Neural progenitor cell (in vitro differentiated cells): ENCODE results near the gene RTKN2. TPM values are rescaled to one million over a fixed set of nuclear protein-coding genes. Genes with fewer than 3 reads are reported as not detected.

Source experiments
- DNase-seq: peaks from one replicate; pipeline ENCODE4 v3.0.0-alpha.2; 2016; ENCODE audit warnings: low spot score
- H2AFZ ChIP-seq: fragments of 200-600 bp; sonication (generic); replicated peaks from 2 replicates; pipeline ENCODE4 v1.6.1; 2016; ENCODE audit warnings: antibody characterized with exemption
- H3F3A ChIP-seq: fragments of 200-600 bp; sonication (generic); 2 replicates; pipeline ENCODE4 v1.6.1; 2016; ENCODE audit warnings: antibody characterized with exemption, low read depth
- H3K27ac ChIP-seq: fragments of 200-600 bp; sonication (generic); 2 replicates; pipeline ENCODE4 v1.5.1; 2016; ENCODE audit warnings: mild to moderate bottlenecking
- H3K27me3 ChIP-seq: fragments of 200-600 bp; sonication (generic); 2 replicates; pipeline ENCODE4 v1.6.1; 2016; ENCODE audit warnings: mild to moderate bottlenecking, moderate library complexity
- H3K36me3 ChIP-seq: fragments of 200-600 bp; sonication (generic); 2 replicates; pipeline ENCODE4 v1.5.1; 2016
- H3K4me1 ChIP-seq: fragments of 200-600 bp; sonication (generic); 2 replicates; pipeline ENCODE4 v1.6.1; 2016; ENCODE audit warnings: mixed run types
- H3K4me2 ChIP-seq: fragments of 200-600 bp; sonication (generic); 2 replicates; pipeline ENCODE4 v1.6.1; 2016
- H3K4me3 ChIP-seq: fragments of 200-600 bp; sonication (generic); 2 replicates; pipeline ENCODE4 v1.5.1; 2016
- H3K79me2 ChIP-seq: fragments of 200-600 bp; sonication (generic); 2 replicates; pipeline ENCODE4 v1.6.1; 2016; ENCODE audit warnings: low read depth
- H3K9ac ChIP-seq: fragments of 200-600 bp; sonication (generic); 2 replicates; pipeline ENCODE4 v1.6.1; 2016
- H3K9me3 ChIP-seq: fragments of 200-600 bp; sonication (generic); 2 replicates; pipeline ENCODE4 v1.5.1; 2016; ENCODE audit warnings: low read depth
- H4K20me1 ChIP-seq: fragments of 200-600 bp; sonication (generic); 2 replicates; pipeline ENCODE4 v1.6.1; 2016; ENCODE audit warnings: low read depth
- H3K27ac Mint-ChIP-seq: 3 replicates; pipeline ENCODE4 v1.8.0; 2021; ENCODE audit warnings: mixed read lengths
- H3K27me3 Mint-ChIP-seq: 2 replicates; pipeline ENCODE4 v1.8.0; 2022; ENCODE audit warnings: low read depth, mild to moderate bottlenecking, inconsistent platforms, moderate library complexity, mixed read lengths; ENCODE audit not compliant: insufficient read depth
- H3K36me3 Mint-ChIP-seq: 3 replicates; pipeline ENCODE4 v1.8.0; 2021; ENCODE audit warnings: mixed read lengths
- H3K4me1 Mint-ChIP-seq: 3 replicates; pipeline ENCODE4 v1.8.0; 2021; ENCODE audit warnings: mixed read lengths
- H3K4me3 Mint-ChIP-seq: 3 replicates; pipeline ENCODE4 v1.8.0; 2021; ENCODE audit warnings: mild to moderate bottlenecking, moderate library complexity, mixed read lengths
- H3K9me3 Mint-ChIP-seq: 3 replicates; pipeline ENCODE4 v1.8.0; 2020; ENCODE audit warnings: mixed read lengths
- CTCF ChIP-seq: fragments of 200-600 bp; sonication (generic); IDR thresholded peaks from 2 replicates; pipeline ENCODE4 v1.5.1; 2017; ENCODE audit warnings: antibody characterized with exemption, mild to moderate bottlenecking
- EZH2 ChIP-seq: fragments of 200-600 bp; sonication (generic); IDR thresholded peaks from 2 replicates; pipeline ENCODE4 v1.6.1; 2017; ENCODE audit warnings: antibody characterized with exemption, mild to moderate bottlenecking, moderate library complexity
- EZH2phosphoT487 ChIP-seq: fragments of 200-600 bp; sonication (generic); IDR thresholded peaks from 2 replicates; pipeline ENCODE4 v1.6.1; 2017; ENCODE audit warnings: antibody characterized with exemption
- total RNA-seq: library from RNA; depleted of rRNA; stranded (reverse); fragments of >200 nt; gene quantifications from 2 replicates; pipeline ENCODE4 v1.2.3, GENCODE V29; 2015; ENCODE audit warnings: low replicate concordance

Gene RTKN2
- total RNA-seq, 1 donor from 2014 or later, result 65.9 TPM

- no peaks in the 10 kb centered on the region for H3K27me3 ChIP-seq
- no peak for DNase-seq
- no peaks in the 10 kb centered on the region for H3K4me1 ChIP-seq
- no peak for TF ChIP-seq EZH2phosphoT487
- no peak for TF ChIP-seq EZH2
- no peak for TF ChIP-seq CTCF
- no peaks in the 10 kb centered on the region for H4K20me1 ChIP-seq
- no peak overlapping the region for H2AFZ ChIP-seq
- Mint-ChIP-seq H3K36me3 (peaks cover 2% of the 10 kb centered on the region), H3K27ac (no peak overlapping the region), H3K27me3 (peaks cover 2% of the 10 kb centered on the region), H3K9me3 (no peaks in the 10 kb centered on the region), H3K4me1 (no peaks in the 10 kb centered on the region), H3K4me3 (no peak overlapping the region)
- peaks cover under 1% of the 10 kb centered on the region for H3F3A ChIP-seq
- H3K79me2 ChIP-seq, result peaks cover 4% of the 10 kb centered on the region
- H3K9ac ChIP-seq, result no peak overlapping the region
- no peaks in the 10 kb centered on the region for H3K36me3 ChIP-seq
- no peak overlapping the region for H3K4me3 ChIP-seq
- H3K9me3 ChIP-seq, result no peaks in the 10 kb centered on the region
- H3K27ac ChIP-seq, result no peak overlapping the region
- H3K4me2 ChIP-seq, result no peak overlapping the region
These were observed 28.6 kb downstream of the RTKN2 start for GRCh38 chr10:62239994-62240393.

- DNase-seq, result no peak
- H2AFZ ChIP-seq, result no peak overlapping the region
- H3K4me2 ChIP-seq, result no peak overlapping the region
- no peak overlapping the region for H3K27ac ChIP-seq
- no peaks in the 10 kb centered on the region for H3K36me3 ChIP-seq
- no peaks in the 10 kb centered on the region for H4K20me1 ChIP-seq
- no peak overlapping the region for H3K4me3 ChIP-seq
- no peaks in the 10 kb centered on the region for H3K27me3 ChIP-seq
- no peaks in the 10 kb centered on the region for H3K79me2 ChIP-seq
- TF ChIP-seq CTCF, result no peak
- TF ChIP-seq EZH2, result no peak
- no peak for TF ChIP-seq EZH2phosphoT487
- no peak overlapping the region for H3K27ac Mint-ChIP-seq
- H3K36me3 Mint-ChIP-seq, result peaks cover 2% of the 10 kb centered on the region
- peaks cover 2% of the 10 kb centered on the region for H3K27me3 Mint-ChIP-seq
- H3K4me3 Mint-ChIP-seq, result no peak overlapping the region
- H3F3A ChIP-seq, result no peaks in the 10 kb centered on the region
- no peak overlapping the region for H3K9ac ChIP-seq
- no peaks in the 10 kb centered on the region for H3K9me3 ChIP-seq
- H3K4me1 Mint-ChIP-seq, result no peaks in the 10 kb centered on the region
- H3K9me3 Mint-ChIP-seq, result no peaks in the 10 kb centered on the region
- H3K4me1 ChIP-seq, result no peaks in the 10 kb centered on the region
These were observed 29.8 kb downstream of the RTKN2 start for GRCh38 chr10:62238880-62239279.

- Mint-ChIP-seq H3K27me3 (no peaks in the 10 kb centered on the region), H3K9me3 (no peaks in the 10 kb centered on the region), H3K27ac (no peak overlapping the region), H3K4me3 (no peak overlapping the region), H3K36me3 (peaks cover 2% of the 10 kb centered on the region), H3K4me1 (no peaks in the 10 kb centered on the region)
- H3K4me3 ChIP-seq, result no peak overlapping the region
- no peaks in the 10 kb centered on the region for H3K27me3 ChIP-seq
- no peak overlapping the region for H2AFZ ChIP-seq
- H3K9me3 ChIP-seq, result no peaks in the 10 kb centered on the region
- H3K36me3 ChIP-seq, result no peaks in the 10 kb centered on the region
- DNase-seq, result no peak
- no peaks in the 10 kb centered on the region for H3F3A ChIP-seq
- H3K79me2 ChIP-seq, result no peaks in the 10 kb centered on the region
- no peaks in the 10 kb centered on the region for H3K4me1 ChIP-seq
- H4K20me1 ChIP-seq, result no peaks in the 10 kb centered on the region
- TF ChIP-seq EZH2, result no peak
- TF ChIP-seq CTCF, result no peak
- TF ChIP-seq EZH2phosphoT487, result no peak
- no peak overlapping the region for H3K27ac ChIP-seq
- no peak overlapping the region for H3K9ac ChIP-seq
- no peak overlapping the region for H3K4me2 ChIP-seq
These were observed 30.7 kb downstream of the RTKN2 start for GRCh38 chr10:62237966-62238365.

GRCh38 chr10:62237506-62237905 is 31.1 kb downstream of the RTKN2 start:
- Mint-ChIP-seq H3K4me1 (no peaks in the 10 kb centered on the region), H3K36me3 (peaks cover 2% of the 10 kb centered on the region), H3K4me3 (no peak overlapping the region), H3K27me3 (no peaks in the 10 kb centered on the region), H3K9me3 (no peaks in the 10 kb centered on the region), H3K27ac (no peak overlapping the region)
- no peak overlapping the region for H2AFZ ChIP-seq
- no peaks in the 10 kb centered on the region for H3F3A ChIP-seq
- TF ChIP-seq CTCF, result no peak
- no peak for TF ChIP-seq EZH2phosphoT487
- TF ChIP-seq EZH2, result no peak
- H3K4me3 ChIP-seq, result no peak overlapping the region
- no peaks in the 10 kb centered on the region for H3K27me3 ChIP-seq
- H3K4me2 ChIP-seq, result no peak overlapping the region
- no peak overlapping the region for H3K9ac ChIP-seq
- H3K36me3 ChIP-seq, result no peaks in the 10 kb centered on the region
- no peaks in the 10 kb centered on the region for H3K4me1 ChIP-seq
- no peaks in the 10 kb centered on the region for H4K20me1 ChIP-seq
- H3K9me3 ChIP-seq, result no peaks in the 10 kb centered on the region
- no peak for DNase-seq
- H3K79me2 ChIP-seq, result no peaks in the 10 kb centered on the region
- no peak overlapping the region for H3K27ac ChIP-seq
